Adrenal gland (tissue), 12 donors: ENCODE results near the gene ZNF726. TPM values are rescaled to one million over a fixed set of nuclear protein-coding genes. Genes with fewer than 3 reads are reported as not detected.

Experiments
- DNase-seq, 7 donors: peaks; one replicate each; pipeline ENCODE4 v3.0.0-alpha.2; 2019 to 2020
- H3K27ac ChIP-seq, 5 donors: fragments of 200-600 bp; sonication (generic) in 4 of 5; 1 replicate in 3 of 5; 2 replicates in 2 of 5; pipeline versions ENCODE4 v1.5.1 to v1.8.0; 2016 to 2020; ENCODE audit warnings: mild to moderate bottlenecking in 1 of 5
- H3K27me3 ChIP-seq: fragments of 200-600 bp; 2 replicates; pipeline ENCODE4 v1.8.0; 2021
- H3K36me3 ChIP-seq, 2 donors: fragments of 200-600 bp; replicated peaks in 1 of 2; 1 replicate in 1 of 2; 2 replicates in 1 of 2; pipeline versions ENCODE4 v1.5.1 to v1.8.0; 2018 to 2022
- H3K4me1 ChIP-seq, 2 donors: fragments of 200-600 bp; replicated peaks in 1 of 2; 1 replicate in 1 of 2; 2 replicates in 1 of 2; pipeline versions ENCODE4 v1.5.1 to v1.8.0; 2018 to 2021
- H3K4me3 ChIP-seq, 4 donors: fragments of 200-600 bp; sonication (generic) in 3 of 4; one replicate each; pipeline ENCODE4 v1.5.1; 2016 to 2018
- H3K9me3 ChIP-seq, 3 donors: fragments of 200-600 bp; sonication (generic) in 1 of 3; replicated peaks in 1 of 3; 1 replicate in 2 of 3; 2 replicates in 1 of 3; pipeline versions ENCODE4 v1.5.1 to v1.8.0; 2016 to 2021
- CTCF ChIP-seq, 6 experiments: fragments of 450-650 bp in 4 of 6; fragments of 200-600 bp in 2 of 6; sonication (generic) in 1 of 6; IDR thresholded peaks; 1 replicate in 5 of 6; 2 replicates in 1 of 6; pipeline versions ENCODE4 v1.5.1 to v1.8.0; 2016 to 2021; ENCODE audit warnings: antibody characterized with exemption in 6 of 6, mild to moderate bottlenecking in 2 of 6, moderate library complexity in 1 of 6
- POLR2A ChIP-seq, 2 donors: fragments of 450-650 bp; IDR thresholded peaks; one replicate each; pipeline ENCODE4 v1.6.1; 2017; ENCODE audit warnings: antibody characterized with exemption in 2 of 2, mild to moderate bottlenecking in 2 of 2, moderate library complexity in 1 of 2
- WGBS, 4 donors: extraction: QIAGEN DNeasy Blood & Tissue Kit in 2 of 4; methylation state at CpG; one replicate each; pipeline versions ENCODE4 v1.1.5 to v1.1.7; 2013 to 2017; 5-methylcytosine and 5-hydroxymethylcytosine counted together
- intact Hi-C, 2 donors: fragments of 100-400 bp; cut with DNase I; formaldehyde crosslinking; loops; one replicate each; pipeline versions ENCODE4 v1.14.1 to v1.15.0; 2022 to 2023
- polyA plus RNA-seq, 3 donors: library from polyadenylated mRNA; stranded (reverse); fragments of 200-250 nt in 2 of 3; fragments of 350-450 nt in 1 of 3; fragmentation: Illumina TruSeq in 1 of 3; extraction: RNeasy Lipid Tissue Mini Kit (QIAGEN cat#74804) in 1 of 3; gene quantifications; one replicate each; pipeline ENCODE4 v1.2.3, GENCODE V29; 2013 to 2014
- total RNA-seq, 9 donors: library from RNA; depleted of rRNA in 4 of 9; stranded (reverse); fragments of >200 nt in 4 of 9; fragments of 120-200 nt in 1 of 9; fragmentation: NEBNext Ultra II Directional in 1 of 9; extraction: Animal tissue kit (Norgen Biotek cat#: 25700) in 1 of 9; gene quantifications; one replicate each; pipeline versions ENCODE4 v1.1.0 to v1.2.4, GENCODE V29; 2013 to 2023
- donor health status: healthy with polysubstance abuse.
- donor health status: Bipolar disorder and iron deficiency.
- donor health status: DM: yes; HTN: yes; CAD: no.
- donor health status: DM: no; HTN: no; CAD: no.
- donor health status: DM: no; HTN: no; CAD: no.
- donor health status: DM: yes; HTN: yes; CAD: no.

The ZNF726 gene
- total and polyA plus RNA-seq, 12 donors, result 0.36 to 7.3 (median 0.76) TPM; not detected in 1

- 46 to 91% (median 53%) methylated on average over 2 of the region's 2 CpGs for WGBS, 4 donors
Measured at GRCh38 chr19:23980805-23981204, 66.1 kb downstream of the ZNF726 start.

GRCh38 chr19:23981863-23982262 is 67.2 kb downstream of the ZNF726 start:
- Histone ChIP-seq H3K4me1 (no peaks in the 10 kb centered on the region), H3K36me3 (no peaks in the 10 kb centered on the region), H3K9me3 (no peaks in the 10 kb centered on the region), H3K4me3 (no peak overlapping the region), H3K27ac (no peak overlapping the region), H3K27me3 (no peaks in the 10 kb centered on the region)
- TF ChIP-seq POLR2A (IDR thresholded peaks at IDR 0.05) (no peak), CTCF (IDR thresholded peaks at IDR 0.05) (no peak)
- 66 to 82% (median 76%) methylated on average over 2 of the region's 2 CpGs for WGBS, 4 donors
- no peak for DNase-seq
- intact Hi-C loops, result no loop called here

More at GRCh38 chr19:23980805-23981204, 66.1 kb downstream of the ZNF726 start:
- Histone ChIP-seq H3K27ac (no peak overlapping the region), H3K4me1 (no peaks in the 10 kb centered on the region), H3K36me3 (no peaks in the 10 kb centered on the region), H3K27me3 (no peaks in the 10 kb centered on the region), H3K4me3 (no peak overlapping the region), H3K9me3 (no peaks in the 10 kb centered on the region)
- intact Hi-C loops, result no loop called here
- no peak for TF ChIP-seq CTCF (IDR thresholded peaks at IDR 0.05)
- no peak for TF ChIP-seq POLR2A (IDR thresholded peaks at IDR 0.05)
- no peak for DNase-seq

GRCh38 chr19:23983406-23983805 is 68.7 kb downstream of the ZNF726 start:
- H3K36me3 ChIP-seq, result no peaks in the 10 kb centered on the region
- no peak for DNase-seq
- no peaks in the 10 kb centered on the region for H3K27me3 ChIP-seq
- H3K4me3 ChIP-seq, result no peak overlapping the region
- no peaks in the 10 kb centered on the region for H3K4me1 ChIP-seq
- H3K9me3 ChIP-seq, result no peaks in the 10 kb centered on the region
- 20 to 39% (median 29%) methylated on average over 1 of the region's 1 CpG for WGBS, 4 donors
- intact Hi-C loops, result no loop called here
- H3K27ac ChIP-seq, result no peak overlapping the region
- TF ChIP-seq CTCF (IDR thresholded peaks at IDR 0.05), result no peak
- TF ChIP-seq POLR2A (IDR thresholded peaks at IDR 0.05), result no peak

Other genes with a start within 250 kb of the ZNF726 start
- 10 to 100 TPM in 6 of 9 donors, 1 to 10 TPM in 3; 5.9 to 34.5 (median 11.0) TPM for gene ZNF675, start 227.7 kb upstream of the ZNF726 start, total RNA-seq
- 10 to 100 TPM in 1 of 3 donors, 1 to 10 TPM in 2; 3.8 to 19.0 (median 7.8) TPM for gene ZNF675, start 227.7 kb upstream of the ZNF726 start, polyA plus RNA-seq
- gene ZNF681, start 156.0 kb upstream of the ZNF726 start, total RNA-seq, result 1 to 10 TPM in 8 of 9 donors, under 1 TPM in 1; 0.96 to 5.8 (median 2.0) TPM
- 1 to 10 TPM in 1 of 3 donors, under 1 TPM in 2; 0.44 to 4.5 (median 0.72) TPM for gene ZNF681, start 156.0 kb upstream of the ZNF726 start, polyA plus RNA-seq
- gene ZNF254, start 172.3 kb downstream of the ZNF726 start, total RNA-seq, result 10 to 100 TPM in 8 of 9 donors, 1 to 10 TPM in 1; 7.2 to 27.4 (median 18.9) TPM
- gene ZNF254, start 172.3 kb downstream of the ZNF726 start, polyA plus RNA-seq, result 10 to 100 TPM in 1 of 3 donors, 1 to 10 TPM in 2; 3.9 to 16.3 (median 5.9) TPM